GM12878 (cell line): ENCODE measurements around the gene USE1. TPM values are rescaled to one million over a fixed set of nuclear protein-coding genes. Genes with fewer than 3 reads are reported as not detected.
A peak's percentile ranks its signal among the peaks of the same experiment; 100 is the strongest.

Source experiments
- ATAC-seq: fragments of 200-7000 bp; cut with Tn5 transposase; 3 replicates; pipeline ENCODE4 v1.9.1; 2020; ENCODE audit warnings: mild to moderate bottlenecking, moderate library complexity
- BruUV-seq: library from RNA; stranded (reverse); fragments of 400-500 nt; replicated peaks from 2 replicates; lab custom pipeline; 2021; lab: Mats Ljungman, UMichigan
- CTCF ChIA-PET: fragments of 300-600 bp; sonication (Branson Sonifier 250); formaldehyde crosslinking; extraction: SDS; loops from one replicate; lab custom pipeline; 2021; ENCODE audit warnings: inconsistent platforms; lab: Yijun Ruan, JAX
- POLR2A ChIA-PET: fragments of 350-600 bp; formaldehyde crosslinking; extraction: SDS; loops from one replicate; lab custom pipeline; 2021; ENCODE audit warnings: inconsistent platforms; lab: Charles Lee
- RAD21 ChIA-PET: fragments of 300-600 bp; sonication (Branson Sonifier 250); formaldehyde crosslinking; loops from one replicate; lab custom pipeline; 2023; ENCODE audit warnings: antibody characterized with exemption; ENCODE audit not compliant: unreplicated experiment; lab: Charles Lee
- SMC1A ChIA-PET: fragments of 300-600 bp; sonication (Branson Sonifier 250); formaldehyde crosslinking; loops from one replicate; lab custom pipeline; 2023; ENCODE audit not compliant: unreplicated experiment, uncharacterized antibody; lab: Charles Lee
- DNase-seq: peaks from one replicate; pipeline ENCODE4 v3.0.0-alpha.2; 2011; ENCODE audit warnings: low read depth, low spot score
- FAIRE-seq: peaks from 3 replicates; lab custom pipeline; 2011; peaks lifted over from hg19 to GRCh38; lab: Jason Lieb, UNC
- H2AFZ ChIP-seq: 2 replicates; pipeline ENCODE4 v1.6.0; 2011; ENCODE audit warnings: low read depth, low read length, control low read depth; ENCODE audit not compliant: control insufficient read depth
- H3K27ac ChIP-seq: 2 replicates; pipeline ENCODE4 v1.5.1; 2011; ENCODE audit warnings: control low read depth; ENCODE audit not compliant: control insufficient read depth, insufficient read depth
- H3K27me3 ChIP-seq, 2 experiments: replicated peaks in 1 of 2; 2 replicates each; pipeline versions ENCODE4 v1.6.0 to v1.6.1; 2011; ENCODE audit warnings: low read length in 1 of 2; ENCODE audit not compliant: control insufficient read depth in 2 of 2, insufficient read depth in 2 of 2
- H3K36me3 ChIP-seq, 2 experiments: 2 replicates each; pipeline ENCODE4 v1.5.1; 2011; ENCODE audit warnings: low read length in 1 of 2; ENCODE audit not compliant: control insufficient read depth in 2 of 2, insufficient read depth in 2 of 2
- H3K4me1 ChIP-seq: 2 replicates; pipeline ENCODE4 v1.6.1; 2011; ENCODE audit warnings: mild to moderate bottlenecking, low read length, moderate library complexity, mixed read lengths; ENCODE audit not compliant: control insufficient read depth, insufficient read depth
- H3K4me2 ChIP-seq: 2 replicates; pipeline ENCODE4 v1.6.0; 2011; ENCODE audit warnings: control low read depth; ENCODE audit not compliant: control insufficient read depth, insufficient read depth
- H3K4me3 ChIP-seq: fragments of 200-600 bp; sonication (generic); 2 replicates; pipeline ENCODE4 v1.5.1; 2016
- H3K79me2 ChIP-seq: 2 replicates; pipeline ENCODE4 v1.6.0; 2011; ENCODE audit warnings: low read length; ENCODE audit not compliant: control insufficient read depth, insufficient read depth
- H3K9ac ChIP-seq: 2 replicates; pipeline ENCODE4 v1.8.0; 2011; ENCODE audit warnings: low read length, control low read depth, mixed read lengths; ENCODE audit not compliant: control insufficient read depth, insufficient read depth
- H3K9me3 ChIP-seq: replicated peaks from 3 replicates; pipeline ENCODE4 v1.5.1; 2011; ENCODE audit warnings: mild to moderate bottlenecking, low read length; ENCODE audit not compliant: control insufficient read depth, insufficient read depth
- H4K20me1 ChIP-seq: 2 replicates; pipeline ENCODE4 v1.6.0; 2011; ENCODE audit not compliant: control insufficient read depth, insufficient read depth
- BCLAF1 ChIP-seq: fragments of 450-650 bp; IDR thresholded peaks from 2 replicates; pipeline ENCODE4 v1.6.1; 2017; ENCODE audit warnings: antibody characterized with exemption, mild to moderate bottlenecking, moderate library complexity
- BHLHE40 ChIP-seq, 2 experiments: fragments of 450-650 bp in 1 of 2; IDR thresholded peaks; 2 replicates each; pipeline ENCODE4 v1.6.1; 2011 to 2017; ENCODE audit warnings: low read depth in 2 of 2, borderline replicate concordance in 1 of 2, improper control_type of control experiment in 1 of 2, low read length in 1 of 2, mild to moderate bottlenecking in 1 of 2
- ETV6 ChIP-seq, 2 experiments: fragments of 450-650 bp in 1 of 2; IDR thresholded peaks in 1 of 2; conservative IDR thresholded peaks in 1 of 2; 2 replicates each; pipeline ENCODE4 v1.6.1; 2014; ENCODE audit warnings: antibody characterized with exemption in 1 of 2, borderline replicate concordance in 1 of 2, low read depth in 1 of 2, mild to moderate bottlenecking in 1 of 2, moderate library complexity in 1 of 2
- FOS ChIP-seq: IDR thresholded peaks from 3 replicates; pipeline ENCODE4 v1.6.1; 2011; ENCODE audit warnings: borderline replicate concordance; ENCODE audit not compliant: insufficient read length; ENCODE audit errors: extremely low read depth
- HCFC1 ChIP-seq: fragments of 150-350 bp; IDR thresholded peaks from 2 replicates; pipeline ENCODE4 v1.6.1; 2014; ENCODE audit warnings: low read length
- HDGF ChIP-seq: fragments of 450-650 bp; IDR thresholded peaks from 2 replicates; pipeline ENCODE4 v1.6.1; 2016; ENCODE audit warnings: antibody characterized with exemption
- IKZF2 ChIP-seq, 2 experiments: fragments of 450-650 bp; IDR thresholded peaks; 2 replicates each; pipeline ENCODE4 v1.6.1; 2017; ENCODE audit warnings: mild to moderate bottlenecking in 2 of 2, moderate library complexity in 2 of 2
- MYB ChIP-seq: fragments of 150-350 bp; IDR thresholded peaks from 2 replicates; pipeline ENCODE4 v1.6.1; 2014; ENCODE audit warnings: mild to moderate bottlenecking, low read depth, low read length, borderline replicate concordance
- NFYB ChIP-seq: IDR thresholded peaks from 2 replicates; pipeline ENCODE4 v1.6.1; 2011; ENCODE audit warnings: low read depth, mild to moderate bottlenecking, low read length, improper control_type of control experiment, moderate library complexity; ENCODE audit not compliant: insufficient read depth
- PAX8 ChIP-seq: fragments of 450-650 bp; IDR thresholded peaks from 2 replicates; pipeline ENCODE4 v1.6.1; 2017; ENCODE audit warnings: mild to moderate bottlenecking, moderate library complexity
- RAD51 ChIP-seq: fragments of 450-650 bp; IDR thresholded peaks from 2 replicates; pipeline ENCODE4 v1.6.1; 2016; ENCODE audit warnings: moderate library complexity, mild to moderate bottlenecking, inconsistent platforms
- STAT1 ChIP-seq: fragments of 450-650 bp; conservative IDR thresholded peaks from 2 replicates; pipeline ENCODE4 v1.6.1; 2014; ENCODE audit warnings: antibody characterized with exemption, mild to moderate bottlenecking
- USF1 ChIP-seq: IDR thresholded peaks from 2 replicates; pipeline ENCODE4 v1.6.1; 2011; ENCODE audit warnings: borderline replicate concordance, low read depth, mild to moderate bottlenecking, moderate library complexity, mixed read lengths, low read length; ENCODE audit not compliant: insufficient read depth; ENCODE audit errors: extremely low read length
- ZNF274 ChIP-seq: IDR thresholded peaks from one replicate; pipeline ENCODE4 v1.8.0; 2011; ENCODE audit not compliant: insufficient read length, insufficient read depth
- WGBS: methylation state at CpG from one replicate; pipeline ENCODE4 v1.1.6; 2016; ENCODE audit warnings: low lambda C conversion rate; ENCODE audit not compliant: insufficient replicate concordance, insufficient coverage; ENCODE audit errors: missing lambda C conversion rate; 5-methylcytosine and 5-hydroxymethylcytosine counted together
- in situ Hi-C: fragments of 300-500 bp; cut with MboI; formaldehyde crosslinking; loops from 9 replicates; pipeline ENCODE4 v1.14.3; 2018; ENCODE audit warnings: mixed read lengths
- intact Hi-C: fragments of 100-400 bp; cut with micrococcal nuclease; formaldehyde crosslinking; loops from one replicate; pipeline ENCODE4 v1.14.2; 2022; ENCODE audit not compliant: unreplicated experiment
- polyA plus RNA-seq, 11 experiments: library from polyadenylated mRNA; depleted of rRNA in 4 of 11; unstranded in 6 of 11; stranded (reverse) in 5 of 11; fragments of >200 nt; fragmentation: Nextera tagmentation in 4 of 11; fragmentation: Illumina TruSeq in 1 of 11; extraction: Ambion mirVana in 4 of 11; extraction: Trizol in 1 of 11; gene quantifications; 1 replicate in 1 of 11; 2 replicates in 10 of 11; pipeline versions ENCODE4 v1.2.1 to v1.2.3, GENCODE V29; 2011 to 2016; ENCODE audit warnings: inconsistent platforms in 2 of 11, missing spikeins in 2 of 11, low read depth in 1 of 11
- total RNA-seq, 4 experiments: library from RNA; depleted of rRNA in 3 of 4; stranded (reverse); fragments of >200 nt in 3 of 4; fragmentation: Illumina TruSeq in 1 of 4; extraction: Trizol in 1 of 4; gene quantifications; 2 replicates each; pipeline versions ENCODE4 v1.2.1 to v1.2.3, GENCODE V29; 2013 to 2021
- TF ChIP-seq, protein P1 (sequence below): fragments of 450-650 bp; IDR thresholded peaks from 2 replicates; pipeline ENCODE4 v1.6.1; 2017; ENCODE audit warnings: mild to moderate bottlenecking
- TF ChIP-seq, protein P2 (sequence below): IDR thresholded peaks from 2 replicates; pipeline ENCODE4 v1.6.1; 2011; ENCODE audit warnings: low read depth, low read length, improper control_type of control experiment, borderline replicate concordance

The USE1 gene
- total and polyA plus RNA-seq, 10 of the 15 experiments (the other 5 are each of a cell fraction or from before 2014, with no cell fraction given), result 9.7 to 24.0 (median 16.1) TPM

- SMC1A ChIA-PET, result interaction anchor here (0.9 to 5.0 kb wide), 4 partner anchors 17 to 191 kb away, joined by 3 to 43 read pairs (median 5); partner anchors contain the start of gene ANKLE1
- ATAC-seq, result no peak
- no peak for DNase-seq
- Histone ChIP-seq H3K4me1 (peaks cover 14% of the 10 kb centered on the region), H4K20me1 (no peaks in the 10 kb centered on the region), H3K36me3 (0 out of 4 replicates have a peak, but pooled peaks cover 0 to 2% of the 10 kb centered on the region in 2 experiments), H3K4me3 (no peak within 1 kb of the TSS), H3K27ac (no peak within 1 kb of the TSS), H3K27me3 (no peaks in the 10 kb centered on the region), H3K79me2 (peaks cover 13% of the 10 kb centered on the region), H3K9ac (no peak within 1 kb of the TSS), H2AFZ (peak within 1 kb of the TSS; percentile 21; the same call in 1 of the 2 replicates), H3K9me3 (no peaks in the 10 kb centered on the region), H3K4me2 (no peak within 1 kb of the TSS)
- TF ChIP-seq MYB, result no peak
- TF ChIP-seq, protein P1, sequence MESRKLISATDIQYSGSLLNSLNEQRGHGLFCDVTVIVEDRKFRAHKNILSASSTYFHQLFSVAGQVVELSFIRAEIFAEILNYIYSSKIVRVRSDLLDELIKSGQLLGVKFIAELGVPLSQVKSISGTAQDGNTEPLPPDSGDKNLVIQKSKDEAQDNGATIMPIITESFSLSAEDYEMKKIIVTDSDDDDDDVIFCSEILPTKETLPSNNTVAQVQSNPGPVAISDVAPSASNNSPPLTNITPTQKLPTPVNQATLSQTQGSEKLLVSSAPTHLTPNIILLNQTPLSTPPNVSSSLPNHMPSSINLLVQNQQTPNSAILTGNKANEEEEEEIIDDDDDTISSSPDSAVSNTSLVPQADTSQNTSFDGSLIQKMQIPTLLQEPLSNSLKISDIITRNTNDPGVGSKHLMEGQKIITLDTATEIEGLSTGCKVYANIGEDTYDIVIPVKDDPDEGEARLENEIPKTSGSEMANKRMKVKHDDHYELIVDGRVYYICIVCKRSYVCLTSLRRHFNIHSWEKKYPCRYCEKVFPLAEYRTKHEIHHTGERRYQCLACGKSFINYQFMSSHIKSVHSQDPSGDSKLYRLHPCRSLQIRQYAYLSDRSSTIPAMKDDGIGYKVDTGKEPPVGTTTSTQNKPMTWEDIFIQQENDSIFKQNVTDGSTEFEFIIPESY, result no peak
- TF ChIP-seq IKZF2 (IDR thresholded peaks at IDR 0.05), result no peak
- no peak for TF ChIP-seq ETV6 (conservative IDR thresholded peaks at IDR 0.05 in 1 of 2, IDR thresholded peaks at IDR 0.05 in 1 of 2; ENCODE audit: borderline replicate concordance in 1 of 2, low read depth in 1 of 2)
- TF ChIP-seq, protein P2, sequence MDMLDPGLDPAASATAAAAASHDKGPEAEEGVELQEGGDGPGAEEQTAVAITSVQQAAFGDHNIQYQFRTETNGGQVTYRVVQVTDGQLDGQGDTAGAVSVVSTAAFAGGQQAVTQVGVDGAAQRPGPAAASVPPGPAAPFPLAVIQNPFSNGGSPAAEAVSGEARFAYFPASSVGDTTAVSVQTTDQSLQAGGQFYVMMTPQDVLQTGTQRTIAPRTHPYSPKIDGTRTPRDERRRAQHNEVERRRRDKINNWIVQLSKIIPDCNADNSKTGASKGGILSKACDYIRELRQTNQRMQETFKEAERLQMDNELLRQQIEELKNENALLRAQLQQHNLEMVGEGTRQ, result peak; percentile 24; the same call in 1 of the 2 replicates
- no peak for TF ChIP-seq NFYB
- no peak for TF ChIP-seq PAX8
- no peak for TF ChIP-seq BCLAF1
- TF ChIP-seq FOS, result no peak
- TF ChIP-seq RAD51, result peak; percentile 90
- no peak for TF ChIP-seq HDGF
- peak; percentile 74 for TF ChIP-seq USF1
- TF ChIP-seq STAT1, result no peak
- TF ChIP-seq ZNF274, result no peak
- TF ChIP-seq HCFC1, result no peak
- peak; percentile 14 to 81; a peak in 2 of 4 replicates for TF ChIP-seq BHLHE40 (IDR thresholded peaks at IDR 0.05; ENCODE audit: borderline replicate concordance in 1 of 2, low read depth in 2 of 2, low read length in 1 of 2)
- in situ Hi-C loops, result no loop called here
- RAD21 ChIA-PET, result interaction anchor here (1.2 to 1.3 kb wide), 2 partner anchors 16 to 18 kb away, joined by 3 to 5 read pairs; no protein-coding TSS in a partner anchor
- POLR2A ChIA-PET, result interaction anchor here (0.6 kb wide), 1 partner anchor 57 kb away, joined by 5 read pairs; no protein-coding TSS in a partner anchor
- intact Hi-C loops, result loop anchor here (5.0 to 10.0 kb wide), 2 partner anchors 197 to 490 kb away; no protein-coding TSS in a partner anchor
- no peak for FAIRE-seq
- WGBS, result 13% methylated on average over 5 of the region's 5 CpGs
- no TSS peak for BruUV-seq
- CTCF ChIA-PET, result interaction anchor here (0.7 to 10.5 kb wide), 9 partner anchors 9 to 191 kb away, joined by 3 to 120 read pairs (median 3); partner anchors contain the start of gene ANKLE1
Observed at GRCh38 chr19:17264641-17264979, 49.5 kb downstream of the USE1 start, which contains the start of gene USHBP1. USHBP1 (minus strand) TSS chr19:17264745; CDS start chr19:17264299, 446 bp downstream.
